Endothelial cell of umbilical vein (primary cell): ENCODE results near the gene MED26. TPM values are rescaled to one million over a fixed set of nuclear protein-coding genes. Genes with fewer than 3 reads are reported as not detected.

Experiments
- BruUV-seq: library from RNA; stranded (reverse); fragments of 400-500 nt; replicated peaks from 2 replicates; lab custom pipeline; 2021; lab: Mats Ljungman, UMichigan
- CTCF ChIA-PET: fragments of 300-600, 350-600 bp; sonication (Branson Sonifier 250); formaldehyde crosslinking; loops from one replicate; lab custom pipeline; 2021; ENCODE audit warnings: antibody characterized with exemption, inconsistent platforms; lab: Charles Lee
- POLR2A ChIA-PET: fragments of 300-600, 350-600 bp; sonication (Branson Sonifier 250); formaldehyde crosslinking; loops from one replicate; lab custom pipeline; 2021; ENCODE audit warnings: antibody characterized with exemption, inconsistent platforms; lab: Charles Lee
- DNase-seq: peaks from one replicate; pipeline ENCODE4 v3.0.0-alpha.2; 2011; ENCODE audit warnings: low read depth, low spot score
- FAIRE-seq: peaks from 2 replicates; lab custom pipeline; 2011; peaks lifted over from hg19 to GRCh38; lab: Jason Lieb, UNC
- H2AFZ ChIP-seq: 2 replicates; pipeline ENCODE4 v1.6.0; 2012; ENCODE audit warnings: low read depth, low read length, control low read depth, inconsistent platforms
- H3K27ac ChIP-seq: 2 replicates; pipeline ENCODE4 v1.5.1; 2011; ENCODE audit warnings: low read depth, mild to moderate bottlenecking, control low read depth, low read length, moderate library complexity; ENCODE audit not compliant: insufficient read depth
- H3K27me3 ChIP-seq, 2 experiments: 2 replicates each; pipeline versions ENCODE4 v1.6.0 to v1.6.1; 2011; ENCODE audit warnings: low read length in 2 of 2, mixed read lengths in 1 of 2; ENCODE audit not compliant: control insufficient read depth in 2 of 2, insufficient read depth in 2 of 2
- H3K36me3 ChIP-seq, 2 experiments: 2 replicates in 1 of 2; 3 replicates in 1 of 2; pipeline ENCODE4 v1.5.1; 2011; ENCODE audit warnings: low read length in 2 of 2, mild to moderate bottlenecking in 1 of 2, moderate library complexity in 1 of 2; ENCODE audit not compliant: control insufficient read depth in 2 of 2, insufficient read depth in 2 of 2; ENCODE audit errors: extremely low read depth in 1 of 2
- H3K4me1 ChIP-seq: 3 replicates; pipeline ENCODE4 v1.5.1; 2011; ENCODE audit warnings: mild to moderate bottlenecking, low read length; ENCODE audit not compliant: control insufficient read depth, insufficient read depth; ENCODE audit errors: extremely low read depth
- H3K4me2 ChIP-seq: 2 replicates; pipeline ENCODE4 v1.6.1; 2011; ENCODE audit warnings: low read length, control low read depth, mixed read lengths; ENCODE audit not compliant: insufficient read depth
- H3K4me3 ChIP-seq, 3 experiments: fragments of 200-600 bp in 1 of 3; sonication (generic), shearing (Covaris generic) in 1 of 3; replicated peaks in 1 of 3; 2 replicates each; pipeline ENCODE4 v1.5.1; 2011 to 2016; ENCODE audit warnings: control low read depth in 3 of 3, low read length in 3 of 3, mild to moderate bottlenecking in 2 of 3, inconsistent platforms in 1 of 3, low read depth in 1 of 3, moderate library complexity in 1 of 3; ENCODE audit not compliant: insufficient read depth in 1 of 3
- H3K79me2 ChIP-seq: 2 replicates; pipeline ENCODE4 v1.6.0; 2012; ENCODE audit warnings: low read length, inconsistent platforms; ENCODE audit not compliant: control insufficient read depth, insufficient read depth
- H3K9ac ChIP-seq: replicated peaks from 2 replicates; pipeline ENCODE3; 2011; ENCODE audit warnings: low read length, control low read depth; ENCODE audit not compliant: insufficient read depth; ENCODE audit errors: extremely low read depth
- H3K9me1 ChIP-seq: replicated peaks from 3 replicates; pipeline ENCODE4 v1.6.0; 2011; ENCODE audit warnings: mild to moderate bottlenecking, low read length; ENCODE audit not compliant: control insufficient read depth, insufficient read depth; ENCODE audit errors: extremely low read depth
- H3K9me3 ChIP-seq: replicated peaks from 2 replicates; pipeline ENCODE4 v1.5.1; 2012; ENCODE audit warnings: low read length, inconsistent platforms; ENCODE audit not compliant: control insufficient read depth, insufficient read depth
- H4K20me1 ChIP-seq: replicated peaks from 2 replicates; pipeline ENCODE3; 2011; ENCODE audit warnings: mild to moderate bottlenecking, low read length; ENCODE audit not compliant: control insufficient read depth, insufficient read depth; ENCODE audit errors: extremely low read depth
- EZH2 ChIP-seq: IDR thresholded peaks from 2 replicates; pipeline ENCODE4 v1.6.1; 2012; ENCODE audit warnings: borderline replicate concordance, low read depth, mild to moderate bottlenecking, moderate library complexity, low read length, inconsistent platforms; ENCODE audit not compliant: severe bottlenecking
- FOS ChIP-seq: IDR thresholded peaks from 2 replicates; pipeline ENCODE4 v1.6.1; 2011; ENCODE audit warnings: mild to moderate bottlenecking, low read length, moderate library complexity, borderline replicate concordance; ENCODE audit not compliant: insufficient read depth
- GATA2 ChIP-seq: IDR thresholded peaks from 2 replicates; pipeline ENCODE4 v1.7.0; 2011; ENCODE audit warnings: low read depth, mild to moderate bottlenecking, moderate library complexity, mixed read lengths, low read length; ENCODE audit not compliant: insufficient read length, insufficient read depth
- JUN ChIP-seq: IDR thresholded peaks from 2 replicates; pipeline ENCODE4 v1.6.1; 2011; ENCODE audit warnings: borderline replicate concordance, low read depth; ENCODE audit not compliant: insufficient read length, insufficient read depth
- MAX ChIP-seq: IDR thresholded peaks from 2 replicates; pipeline ENCODE4 v1.6.1; 2011; ENCODE audit not compliant: insufficient read depth, insufficient read length
- MYC ChIP-seq: IDR thresholded peaks from one replicate; pipeline ENCODE4 v1.6.1; 2011; ENCODE audit warnings: mild to moderate bottlenecking, low read depth, low read length
- POLR2A ChIP-seq: IDR thresholded peaks from 2 replicates; pipeline ENCODE4 v1.6.1; 2012; ENCODE audit warnings: low read depth, mild to moderate bottlenecking, control low read depth, low read length
- POLR2AphosphoS5 ChIP-seq: IDR thresholded peaks from 2 replicates; pipeline ENCODE4 v1.6.1; 2012; ENCODE audit warnings: low read depth, mild to moderate bottlenecking, control low read depth, low read length, moderate library complexity; ENCODE audit not compliant: insufficient read depth
- dilution Hi-C: fragments of 300-500 bp; cut with MboI; formaldehyde crosslinking; loops from one replicate; pipeline ENCODE4 v1.15.0; 2019; ENCODE audit warnings: low sequenced_read_pairs; ENCODE audit not compliant: extremely low pct_ligation_motif_present
- intact Hi-C: fragments of 100-400 bp; cut with micrococcal nuclease; formaldehyde crosslinking; loops from one replicate; pipeline ENCODE4 v1.10.0; 2022
- polyA plus RNA-seq, 4 experiments: library from polyadenylated mRNA; depleted of rRNA in 3 of 4; stranded (reverse) in 3 of 4; unstranded in 1 of 4; fragments of >200 nt; gene quantifications; 2 replicates each; pipeline versions ENCODE4 v1.2.1 to v1.2.3, GENCODE V29; 2011 to 2012; ENCODE audit warnings: missing spikeins in 1 of 4
- total RNA-seq: library from RNA; stranded (reverse); gene quantifications from 2 replicates; pipeline ENCODE4 v1.2.3, GENCODE V29; 2021
- TF ChIP-seq, protein P1 (sequence below), 2 donors: IDR thresholded peaks; 1 replicate in 1 of 2; 2 replicates in 1 of 2; pipeline ENCODE4 v1.5.1; 2011; ENCODE audit warnings: low read length in 2 of 2, mild to moderate bottlenecking in 2 of 2, moderate library complexity in 2 of 2, control low read depth in 1 of 2, inconsistent platforms in 1 of 2, low read depth in 1 of 2; ENCODE audit not compliant: insufficient read depth in 1 of 2; ENCODE audit errors: extremely low read depth in 1 of 2

MED26 gene
- total and polyA plus RNA-seq, 2 donors (not counting 3 experiments of a cell fraction or from before 2014, with no cell fraction given), result 5.6 to 13.4 TPM

GRCh38 chr19:16594681-16595091 lies 33.3 kb downstream of the MED26 start:
- H2AFZ ChIP-seq, result no peak overlapping the region
- intact Hi-C loops (no loop called here), dilution Hi-C loops (no loop called here)
- BruUV-seq, result no TSS peak
- H3K79me2 ChIP-seq, result peaks cover 86% of the 10 kb centered on the region
- no peaks in the 10 kb centered on the region for H3K36me3 ChIP-seq
- H4K20me1 ChIP-seq, result no peaks in the 10 kb centered on the region
- ChIA-PET POLR2A (no interaction called here), CTCF (no interaction called here)
- H3K4me1 ChIP-seq, result peaks cover 5% of the 10 kb centered on the region
- H3K9me1 ChIP-seq, result no peaks in the 10 kb centered on the region
- no peak overlapping the region for H3K27ac ChIP-seq
- TF ChIP-seq GATA2 (no peak), FOS (no peak), MYC (no peak), EZH2 (no peak), POLR2AphosphoS5 (no peak), MAX (no peak), POLR2A (no peak), JUN (no peak)
- TF ChIP-seq, protein P1, sequence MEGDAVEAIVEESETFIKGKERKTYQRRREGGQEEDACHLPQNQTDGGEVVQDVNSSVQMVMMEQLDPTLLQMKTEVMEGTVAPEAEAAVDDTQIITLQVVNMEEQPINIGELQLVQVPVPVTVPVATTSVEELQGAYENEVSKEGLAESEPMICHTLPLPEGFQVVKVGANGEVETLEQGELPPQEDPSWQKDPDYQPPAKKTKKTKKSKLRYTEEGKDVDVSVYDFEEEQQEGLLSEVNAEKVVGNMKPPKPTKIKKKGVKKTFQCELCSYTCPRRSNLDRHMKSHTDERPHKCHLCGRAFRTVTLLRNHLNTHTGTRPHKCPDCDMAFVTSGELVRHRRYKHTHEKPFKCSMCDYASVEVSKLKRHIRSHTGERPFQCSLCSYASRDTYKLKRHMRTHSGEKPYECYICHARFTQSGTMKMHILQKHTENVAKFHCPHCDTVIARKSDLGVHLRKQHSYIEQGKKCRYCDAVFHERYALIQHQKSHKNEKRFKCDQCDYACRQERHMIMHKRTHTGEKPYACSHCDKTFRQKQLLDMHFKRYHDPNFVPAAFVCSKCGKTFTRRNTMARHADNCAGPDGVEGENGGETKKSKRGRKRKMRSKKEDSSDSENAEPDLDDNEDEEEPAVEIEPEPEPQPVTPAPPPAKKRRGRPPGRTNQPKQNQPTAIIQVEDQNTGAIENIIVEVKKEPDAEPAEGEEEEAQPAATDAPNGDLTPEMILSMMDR (IDR thresholded peaks at IDR 0.05; ENCODE audit: extremely low read depth in 1 of 2, insufficient read depth in 1 of 2, low read depth in 1 of 2, low read length in 2 of 2), result no peak
- H3K4me2 ChIP-seq, result no peak overlapping the region
- H3K4me3 ChIP-seq, result no peak overlapping the region
- no peaks in the 10 kb centered on the region for H3K27me3 ChIP-seq
- DNase-seq (no peak), FAIRE-seq (no peak)
- no peak overlapping the region for H3K9ac ChIP-seq
- H3K9me3 ChIP-seq, result no peaks in the 10 kb centered on the region
